ENCODE results near the gene RNASEH1.
"Not testable (repeated sequence)": the region's sequence is repeated elsewhere in the genome, so short reads cannot be mapped to it uniquely, and the experiment has no call there.

RNASEH1 gene

DNA sequence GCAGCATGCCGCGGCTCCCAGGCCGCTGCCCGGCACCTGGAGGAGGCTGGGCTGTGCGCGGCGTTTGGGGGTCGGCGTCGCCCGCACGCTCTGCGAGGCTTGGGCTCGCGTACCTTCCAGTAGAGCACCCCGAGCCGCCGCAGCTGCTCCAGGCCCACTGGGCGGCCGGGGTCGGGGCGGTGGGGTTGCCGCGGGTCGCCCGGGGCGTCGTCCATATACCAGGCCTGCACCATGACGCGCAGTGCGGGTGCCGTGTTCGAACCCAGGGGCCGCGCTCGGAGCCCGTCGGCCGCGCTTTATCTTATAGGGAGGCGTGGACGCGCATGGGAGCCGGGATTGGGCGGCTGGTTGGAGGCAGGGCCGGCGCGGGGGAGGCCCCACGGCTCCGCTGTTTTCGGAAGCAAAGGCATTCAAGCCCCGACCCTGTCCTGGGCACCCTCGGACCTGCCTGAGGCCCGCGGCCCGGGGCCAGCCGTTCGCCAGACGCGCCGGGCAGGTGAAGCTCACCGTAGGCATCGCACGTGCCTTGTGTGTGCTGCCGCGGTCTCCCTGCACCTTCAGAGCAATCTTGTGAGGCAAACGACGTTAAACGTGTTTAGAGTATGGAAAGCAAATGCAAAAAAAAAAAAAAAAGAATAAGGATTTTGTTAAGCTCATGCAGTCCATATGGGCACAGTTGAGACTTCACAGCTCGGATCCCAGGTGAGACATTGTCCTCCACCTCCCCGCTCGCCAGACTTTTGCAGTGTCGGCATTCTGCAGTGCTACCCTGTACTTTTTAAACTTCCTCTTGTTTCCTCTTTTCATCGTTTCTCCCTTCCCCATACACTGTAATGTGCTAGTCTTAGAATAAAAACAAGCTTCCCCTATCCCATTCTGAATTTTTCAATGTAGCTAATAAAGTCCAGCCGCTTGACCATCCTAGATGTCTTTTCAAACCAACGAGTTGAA is 38.6 kb downstream of the RNASEH1 start, which contains the start of gene ADI1:
Gene ADI1, minus strand, starts transcription at position 277 of the 951 bp plus-strand sequence. Its CDS starts 44 bp downstream, at position 233.
- DNase-seq (ENCODE audit: low read depth in 2 of 2) = peak; percentile 68 to 79

DNA sequence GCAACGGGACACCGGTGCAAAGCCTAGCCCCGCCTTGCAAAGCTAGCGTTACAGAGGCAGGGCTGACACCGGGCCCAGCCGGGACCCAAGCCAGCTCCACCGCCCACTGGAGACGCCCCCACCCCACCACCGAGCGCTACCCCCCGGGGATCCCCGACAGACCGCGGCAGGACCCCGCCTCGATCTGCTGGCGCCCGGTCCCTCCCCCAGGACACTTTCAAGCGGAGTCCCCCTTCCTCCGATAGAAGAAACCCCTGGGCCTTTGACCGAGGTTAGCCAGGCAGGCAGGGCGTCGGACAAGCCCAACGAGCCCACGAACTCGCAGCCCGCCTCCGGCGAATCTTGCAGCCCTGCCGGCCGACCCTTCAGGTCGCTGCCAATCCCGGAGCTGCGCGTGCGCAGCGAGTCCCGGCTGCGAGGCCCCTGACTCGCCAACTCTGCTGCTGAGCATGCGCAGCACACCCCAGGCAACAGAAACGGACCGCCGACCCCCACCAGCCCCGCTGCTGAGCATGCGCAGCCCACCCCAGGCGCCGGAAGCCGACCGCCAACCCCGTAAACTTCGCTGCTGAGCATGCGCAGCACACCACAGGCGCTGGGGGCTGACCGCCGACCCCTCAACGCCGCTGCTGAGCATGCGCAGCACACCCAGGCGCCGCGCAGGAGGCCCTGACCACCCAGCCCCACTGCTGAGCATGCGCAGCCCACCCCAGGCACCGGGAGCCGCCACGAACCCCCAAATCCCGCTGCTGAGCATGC is 39.5 kb downstream of the RNASEH1 start:
- peak; percentile 95 to 97 for DNase-seq (ENCODE audit: low read depth in 2 of 2)

DNA sequence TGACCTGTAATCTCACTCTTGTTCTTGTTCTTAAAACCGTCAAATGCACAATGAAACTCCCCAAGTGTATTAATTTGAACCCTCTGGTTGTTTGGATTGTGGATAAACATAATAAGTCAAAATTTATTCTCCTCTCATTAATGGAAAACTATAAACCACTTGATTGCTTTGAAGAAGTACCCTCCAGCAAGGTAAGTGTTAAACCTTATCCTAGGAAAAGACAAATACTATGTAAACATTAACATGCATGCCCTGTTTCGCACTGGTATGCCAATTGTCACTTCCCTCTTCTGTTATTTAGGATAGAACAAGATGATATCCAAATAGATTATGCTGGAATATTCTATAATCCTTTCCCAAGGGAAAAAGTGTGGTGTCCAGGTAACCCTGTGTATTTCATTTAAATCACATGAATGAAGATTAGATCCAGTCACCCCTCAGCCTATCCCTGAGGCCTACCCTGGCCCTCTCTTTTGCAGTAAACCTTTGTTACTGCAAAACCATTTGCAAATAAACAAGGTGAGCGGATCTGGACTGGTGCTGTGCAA is 40.1 kb downstream of the RNASEH1 start:
- no peak for DNase-seq (ENCODE audit: low read depth in 2 of 2)

DNA sequence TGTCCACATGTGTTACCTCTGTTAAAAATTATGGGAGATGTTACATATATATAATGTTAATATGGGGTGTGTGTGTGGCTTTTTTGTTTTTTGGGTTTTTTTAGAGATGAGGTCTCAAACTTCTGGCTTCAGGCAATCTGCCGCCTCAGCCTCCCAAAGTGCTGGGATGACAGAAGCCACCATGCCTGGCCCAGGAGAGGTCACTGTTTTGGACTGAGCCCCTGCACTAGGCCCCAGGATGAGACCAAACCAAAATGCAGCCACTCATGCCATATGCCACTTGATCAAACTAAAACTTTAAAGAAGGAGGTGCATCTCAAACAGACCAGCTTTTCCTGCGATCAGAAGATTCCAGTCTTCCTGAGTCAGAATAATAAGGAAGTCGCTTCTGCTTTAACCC is 41.3 kb downstream of the RNASEH1 start:
- no peak for DNase-seq (ENCODE audit: low read depth in 2 of 2)

DNA sequence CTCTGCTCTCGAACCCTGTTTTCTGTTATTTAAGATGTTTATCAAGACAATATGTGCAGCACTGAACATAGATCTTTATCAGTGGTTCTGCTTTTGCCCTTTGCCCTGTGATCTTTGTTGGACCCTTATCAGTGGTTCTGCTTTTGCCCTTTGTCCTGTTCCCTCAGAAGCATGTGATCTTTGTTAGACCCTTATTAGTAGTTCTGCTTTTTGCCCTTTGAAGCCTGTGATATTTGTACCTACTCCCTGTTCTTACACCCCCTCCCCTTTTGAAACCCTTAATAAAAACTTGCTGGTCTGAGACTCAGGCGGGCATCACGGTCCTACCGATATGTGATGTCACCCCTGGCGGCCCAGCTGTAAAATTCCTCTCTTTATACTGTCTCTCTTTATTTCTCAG is 42.7 kb downstream of the RNASEH1 start:
- DNase-seq (ENCODE audit: low read depth in 2 of 2) = not testable (repeated sequence)

DNA sequence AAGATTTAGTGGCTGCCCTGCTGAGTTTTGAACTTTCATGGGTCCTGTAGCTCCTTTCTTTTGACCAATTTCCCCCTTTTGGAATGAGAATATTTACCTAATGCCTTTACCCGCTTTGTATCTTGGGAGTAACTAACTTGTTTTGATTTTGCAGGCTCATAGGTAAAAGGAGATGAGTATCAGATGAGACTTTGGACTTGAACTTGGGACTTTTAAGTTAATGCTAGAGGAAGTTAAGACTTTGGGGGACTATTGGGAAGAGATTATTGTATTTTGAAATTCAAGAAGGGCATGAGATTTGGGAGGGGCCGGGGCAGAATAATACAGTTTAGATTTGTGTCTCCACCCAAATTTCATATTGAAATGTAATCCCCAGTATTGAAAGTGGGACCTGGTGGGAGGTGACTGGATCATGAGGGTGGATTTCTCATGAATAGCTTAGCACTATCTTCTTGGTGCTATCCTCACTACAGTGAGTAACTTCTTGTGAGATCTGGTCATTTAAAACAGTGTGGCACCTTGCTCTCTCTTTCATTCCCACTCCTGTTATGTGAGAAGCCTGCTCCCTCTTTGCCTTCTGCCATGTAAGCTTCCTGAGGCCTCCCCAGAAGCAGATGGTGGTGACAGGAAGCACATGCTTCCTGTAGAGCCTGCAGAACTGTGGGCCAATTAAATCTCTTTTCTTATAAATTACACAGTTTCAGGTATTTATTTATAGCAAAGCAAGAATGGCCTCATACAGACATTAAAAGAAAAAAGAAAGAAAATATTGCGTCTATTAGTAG is 44.9 kb downstream of the RNASEH1 start:
- DNase-seq (ENCODE audit: low read depth in 2 of 2) = no peak

DNA sequence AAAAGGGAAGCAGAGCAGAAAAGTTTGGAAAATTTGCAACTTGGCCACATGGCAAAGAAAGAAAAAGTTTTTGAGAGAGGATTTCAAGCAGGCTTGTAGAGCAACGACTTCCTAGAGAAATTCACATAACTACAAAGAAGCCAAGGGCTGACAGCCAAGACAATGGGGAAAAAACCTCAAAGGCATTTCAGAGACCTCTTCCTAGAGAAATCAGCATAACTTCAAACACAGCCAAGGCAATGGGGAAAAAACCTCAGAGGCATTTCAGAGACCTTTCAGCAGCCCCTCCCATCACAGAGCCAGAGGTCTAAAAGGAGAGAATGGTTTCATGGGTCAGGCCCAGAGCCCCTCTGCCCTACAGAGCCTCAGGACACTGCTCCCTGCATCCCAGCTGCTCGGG is 46.0 kb downstream of the RNASEH1 start:
- DNase-seq (ENCODE audit: low read depth in 2 of 2) = no peak

DNA sequence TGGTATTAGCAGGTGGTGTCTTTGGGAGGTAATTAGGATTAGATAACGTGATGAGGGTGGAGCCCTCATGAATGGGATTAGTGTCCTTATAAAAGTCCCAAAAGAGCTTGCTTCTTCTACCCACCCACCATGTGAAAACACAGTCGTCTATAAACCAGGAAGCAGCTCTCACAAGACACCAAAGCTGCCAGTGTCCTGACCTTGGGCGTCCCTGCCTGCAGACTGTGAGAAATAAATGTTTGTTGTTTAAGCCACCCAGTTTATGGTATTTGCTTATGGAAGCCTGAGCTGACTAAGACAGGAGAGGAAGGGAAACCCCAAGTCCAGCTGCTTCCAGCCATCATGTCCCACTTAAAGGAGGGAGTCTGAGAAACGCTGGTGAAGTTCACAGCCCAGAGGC is 52.4 kb downstream of the RNASEH1 start:
- no peak for DNase-seq (ENCODE audit: low read depth in 2 of 2)

DNA sequence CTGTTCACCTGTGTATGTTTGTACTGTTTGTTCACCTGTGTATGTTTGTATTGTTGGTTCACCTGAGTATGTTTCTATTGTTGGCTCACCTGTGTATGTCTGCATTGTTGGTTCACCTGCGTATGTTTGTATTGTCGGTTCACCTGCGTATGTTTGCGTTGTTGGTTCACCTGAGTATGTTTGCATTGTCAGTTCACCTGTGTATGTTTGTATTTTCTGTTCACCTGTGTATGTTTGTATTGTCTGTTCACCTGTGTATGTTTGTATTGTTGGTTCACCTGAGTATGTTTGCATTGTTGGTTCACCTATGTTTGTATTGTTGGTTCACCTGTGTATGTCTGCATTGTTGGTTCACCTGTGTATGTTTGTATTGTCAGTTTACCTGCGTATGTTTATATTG is 53.4 kb downstream of the RNASEH1 start:
- DNase-seq (ENCODE audit: low read depth in 2 of 2) = no peak

DNA sequence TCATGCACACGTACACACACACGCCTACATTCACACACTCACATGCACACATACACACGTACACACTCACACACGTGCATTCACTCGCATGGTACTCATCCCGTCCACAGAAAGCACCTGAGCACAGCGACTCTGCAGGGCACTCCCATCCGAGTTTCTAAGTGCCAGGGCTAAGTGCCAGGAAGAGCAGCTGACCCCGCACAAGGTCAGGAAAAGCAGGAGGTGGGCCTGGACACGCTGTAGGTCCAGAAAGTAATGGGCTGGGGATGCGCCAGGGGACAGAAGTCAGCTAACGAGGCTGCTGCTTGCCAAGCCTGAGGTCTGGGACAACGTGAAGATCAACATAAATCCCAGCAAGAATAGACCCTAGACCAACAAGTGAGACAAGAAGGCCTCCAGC is 54.6 kb downstream of the RNASEH1 start:
- DNase-seq (ENCODE audit: low read depth in 2 of 2) = no peak

DNA sequence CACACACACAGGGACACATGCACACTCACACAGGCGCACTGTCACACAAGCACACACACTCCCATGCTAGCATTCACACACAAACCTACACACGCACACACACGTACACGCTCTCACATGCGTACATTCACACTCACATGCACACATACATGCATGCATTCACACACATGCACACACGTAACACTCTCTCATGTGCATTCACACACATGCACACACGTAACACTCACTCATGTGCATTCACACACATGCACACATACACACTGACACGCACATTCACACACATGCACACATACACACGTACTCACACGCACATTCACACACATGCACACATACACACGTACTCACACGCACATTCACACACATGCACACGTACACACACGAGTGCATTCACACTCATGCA is 55.1 kb downstream of the RNASEH1 start:
- DNase-seq (ENCODE audit: low read depth in 2 of 2) = no peak

DNA sequence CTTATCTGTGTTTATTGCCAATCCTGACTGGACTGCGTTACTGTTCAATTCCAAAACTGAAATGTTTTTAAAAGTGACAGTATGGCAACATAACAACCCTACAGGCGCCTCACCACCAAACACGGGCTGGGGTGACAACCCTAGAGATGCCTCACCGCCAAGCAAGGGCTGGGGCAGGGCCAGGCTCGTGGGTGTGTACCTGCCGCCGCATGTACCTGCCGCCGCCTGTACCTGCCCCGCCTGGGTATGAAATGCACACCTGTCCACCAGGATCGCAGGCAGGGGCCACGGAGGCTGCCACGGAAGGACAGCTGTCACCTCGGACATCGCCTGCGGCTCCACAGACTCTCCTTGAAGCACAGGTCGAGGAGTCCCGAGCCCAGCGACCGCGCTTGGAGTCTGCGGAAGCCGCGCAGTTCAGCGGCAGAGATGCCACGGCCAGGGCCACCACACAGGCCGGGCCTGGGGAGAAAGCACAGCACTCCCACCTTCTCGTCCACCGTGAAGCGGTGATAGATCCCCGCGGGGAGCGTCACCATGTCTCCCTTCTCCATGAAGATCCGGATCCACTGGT is 57.7 kb downstream of the RNASEH1 start:
- DNase-seq (ENCODE audit: low read depth in 2 of 2) = no peak

DNA sequence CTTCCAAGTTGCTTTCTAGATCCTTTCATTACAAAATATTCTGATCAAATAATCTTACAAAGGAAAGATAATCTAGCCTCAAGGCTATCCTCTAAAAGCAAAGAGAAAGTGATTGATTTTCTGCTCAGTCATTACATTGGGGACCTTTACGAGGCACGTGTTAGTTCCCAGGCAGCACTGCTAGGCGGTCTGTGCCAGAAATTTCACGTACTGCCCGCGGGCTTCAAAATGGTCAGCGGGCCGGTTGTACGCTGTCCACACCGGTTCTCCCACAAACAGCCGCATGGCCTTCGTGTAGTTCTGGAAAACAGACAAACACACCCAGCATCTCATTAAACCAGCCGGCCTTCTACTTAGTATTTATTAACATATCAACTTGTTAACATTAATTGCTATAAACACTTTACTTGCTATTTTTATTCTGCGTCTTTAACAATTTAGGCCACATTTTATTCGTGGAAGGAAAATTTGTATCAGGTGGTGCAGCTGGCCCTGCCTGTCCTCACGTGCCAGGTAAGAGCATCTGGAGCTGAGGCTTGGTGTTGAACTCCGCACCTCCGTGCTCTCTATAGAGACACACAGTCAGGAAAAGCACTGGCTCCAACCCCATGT is 59.2 kb downstream of the RNASEH1 start:
- DNase-seq (ENCODE audit: low read depth in 2 of 2) = no peak

DNA sequence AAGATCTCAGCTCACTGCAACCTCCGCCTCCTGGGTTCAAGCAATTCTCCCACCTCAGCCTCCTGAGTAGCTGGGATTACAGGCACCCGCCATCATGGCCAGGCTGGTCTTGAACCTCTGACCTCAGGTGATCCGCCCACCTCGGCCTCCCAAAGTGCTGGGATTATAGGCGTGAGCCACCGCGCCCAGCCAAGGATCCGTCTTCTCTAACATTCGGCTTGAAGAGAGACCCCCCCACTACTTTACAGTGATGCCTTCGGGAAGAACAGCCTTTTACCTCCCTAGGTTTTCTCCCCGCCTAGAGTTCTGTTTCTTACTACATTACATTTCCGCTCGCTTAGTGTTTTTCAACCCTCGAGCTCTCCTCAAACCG is 61.4 kb downstream of the RNASEH1 start:
- DNase-seq (ENCODE audit: low read depth in 2 of 2) = not testable (repeated sequence)
